Dermis lymphatic vessel endothelial cell (primary cell): ENCODE data around the gene MLKL. TPM values are rescaled to one million over a fixed set of nuclear protein-coding genes. Genes with fewer than 3 reads are reported as not detected.

ENCODE experiments used
- total RNA-seq: library from RNA; depleted of rRNA; stranded (reverse); fragments of >200 nt; gene quantifications from 2 replicates; pipeline ENCODE4 v1.2.1, GENCODE V29; 2014

MLKL gene
- total RNA-seq, result 8.6 and 16.8 TPM in 2 replicates

DNA sequence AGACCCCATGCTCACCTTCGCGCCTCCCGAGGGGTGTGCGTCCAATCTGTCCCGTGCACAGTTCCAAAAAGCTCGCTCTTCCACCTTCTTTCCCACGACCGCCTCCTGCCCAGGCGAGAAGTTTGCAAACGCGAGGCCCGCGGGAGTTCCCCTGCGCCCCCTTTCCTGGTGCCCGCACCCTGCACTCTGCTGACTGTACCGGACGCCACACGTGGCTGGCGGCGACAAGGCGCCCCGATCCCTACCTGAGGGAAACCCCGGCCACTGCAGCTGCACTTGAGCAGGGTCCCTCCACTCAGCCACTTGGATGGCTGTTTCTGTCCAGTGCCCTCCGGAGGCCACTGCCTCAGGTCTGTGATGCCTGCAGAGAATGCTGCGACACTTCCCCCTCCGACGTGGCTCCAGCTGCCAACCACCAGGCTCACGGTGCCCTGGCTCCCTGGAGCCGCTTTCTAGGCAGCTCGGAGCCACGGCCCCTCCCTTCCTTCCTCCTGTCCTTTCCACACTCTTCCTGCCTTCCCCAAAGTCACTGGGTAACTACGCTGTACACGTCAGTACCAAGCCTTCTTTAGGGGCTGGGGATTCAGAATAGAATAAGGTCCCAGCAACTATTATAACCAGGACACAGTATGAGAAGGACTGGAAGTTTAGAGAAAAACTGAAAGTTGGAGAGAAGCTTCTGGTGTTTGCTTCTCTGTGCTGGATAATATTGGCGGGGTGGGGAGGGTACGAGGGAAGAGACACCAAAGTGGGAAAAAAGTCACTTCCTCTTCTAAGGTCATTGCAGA lies at the start of gene MLKL:
Gene MLKL, minus strand, starts transcription at position 425 of the 788 bp plus-strand sequence. CDS start 5,105 bp downstream, outside the sequence.

DNA sequence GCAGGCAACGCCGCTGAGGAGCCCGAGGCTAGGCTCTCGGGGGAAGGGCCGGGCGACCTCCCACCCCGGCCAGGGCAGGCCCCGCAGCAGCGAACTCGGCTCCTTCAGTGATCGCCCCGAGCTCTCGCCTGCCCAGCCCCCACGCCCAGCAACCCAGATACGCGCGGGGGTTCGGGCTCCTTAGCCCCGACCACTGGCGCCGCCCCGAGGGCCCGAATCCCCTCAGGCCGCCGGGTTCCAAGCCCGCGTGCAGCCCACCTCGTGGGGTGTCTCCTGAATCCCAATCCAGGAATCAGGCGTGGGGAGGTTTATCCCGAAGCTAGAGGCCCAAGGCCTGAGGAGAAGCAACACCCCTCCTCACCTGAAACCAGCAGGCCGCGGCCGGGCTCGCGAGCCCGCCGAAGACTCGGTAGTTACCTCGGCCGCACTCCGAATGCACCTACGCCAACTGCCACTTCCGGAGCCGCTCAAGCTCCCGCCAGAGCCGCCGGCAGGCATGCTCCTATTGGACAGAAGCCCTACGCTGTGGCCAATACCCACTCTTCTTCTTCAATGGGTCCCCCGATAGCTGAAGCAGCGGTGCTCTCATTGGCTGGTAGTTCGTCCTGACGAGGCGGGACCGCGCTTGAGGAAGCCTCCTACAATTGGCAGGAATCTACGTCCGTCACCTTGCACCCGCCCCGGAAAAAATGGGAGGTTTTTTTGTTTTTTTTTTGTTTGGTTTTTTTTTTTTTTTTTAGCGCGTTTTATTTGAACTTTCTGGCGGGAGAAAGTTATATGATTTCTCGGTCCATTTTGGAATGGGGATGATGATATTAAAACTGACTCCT lies 34.0 kb downstream of the MLKL start, which contains the start of gene RFWD3:
Gene RFWD3, minus strand, starts transcription at position 453 of the 830 bp plus-strand sequence. CDS start 5,428 bp downstream, outside the sequence.

Other genes starting within 250 kb of the MLKL start
- 79.8 and 115 TPM in 2 replicates for gene GLG1, start 93.7 kb downstream of the MLKL start, total RNA-seq
- gene RFWD3, start 34.0 kb downstream of the MLKL start, total RNA-seq, result 14.8 and 22.1 TPM in 2 replicates
- gene FA2H, start 74.0 kb upstream of the MLKL start, total RNA-seq, result not detected in 2 replicates